HCT116 (cell line): Measurements from ENCODE around the gene FHIT. TPM values are rescaled to one million over a fixed set of nuclear protein-coding genes. Genes with fewer than 3 reads are reported as not detected.

Experiments
- ATAC-seq: fragments of 200-7000 bp; cut with Tn5 transposase; 2 replicates; pipeline ENCODE4 v1.9.1; 2020; ENCODE audit warnings: mild to moderate bottlenecking, moderate library complexity
- BruUV-seq: library from RNA; stranded (reverse); fragments of 400-500 nt; replicated peaks from 2 replicates; lab custom pipeline; 2021; lab: Mats Ljungman, UMichigan
- CTCF ChIA-PET: fragments of 300-600 bp; sonication (Branson Sonifier 250); formaldehyde crosslinking; loops from one replicate; lab custom pipeline; 2021; ENCODE audit warnings: antibody characterized with exemption; lab: Charles Lee
- POLR2A ChIA-PET: fragments of 300-600, 350-600 bp; sonication (Branson Sonifier 250); formaldehyde crosslinking; loops from one replicate; lab custom pipeline; 2021; ENCODE audit warnings: antibody characterized with exemption; lab: Charles Lee
- RAD21 ChIA-PET, 2 experiments: fragments of 300-600 bp; sonication (Branson Sonifier 250); formaldehyde crosslinking; loops; one replicate each; lab custom pipeline; 2023; ENCODE audit warnings: low total read pairs in 2 of 2; ENCODE audit not compliant: uncharacterized antibody in 2 of 2, unreplicated experiment in 2 of 2, low non-redundant PET in 1 of 2; lab: Charles Lee
- DNase-seq: peaks from one replicate; pipeline ENCODE4 v3.0.0-alpha.2; 2010; ENCODE audit warnings: low read depth, low spot score
- H2AFZ ChIP-seq: fragments of 200-600 bp; shearing (Covaris generic), sonication (generic); 2 replicates; pipeline ENCODE4 v1.6.1; 2017; ENCODE audit warnings: low read depth, mixed run types, mixed read lengths, antibody characterized with exemption, low read length; ENCODE audit not compliant: poor library complexity, severe bottlenecking
- H3K27ac ChIP-seq: 2 replicates; pipeline ENCODE4 v1.5.1; 2012; ENCODE audit warnings: low read depth, low read length
- H3K27me3 ChIP-seq: fragments of 200-600 bp; sonication (generic); 2 replicates; pipeline ENCODE4 v1.6.1; 2016; ENCODE audit warnings: mixed run types, low read length, mixed read lengths; ENCODE audit not compliant: insufficient read depth
- H3K36me3 ChIP-seq, 2 experiments: fragments of 200-500 bp in 1 of 2; fragments of 200-600 bp in 1 of 2; sonication (Bioruptor generic) in 1 of 2; sonication (generic) in 1 of 2; 2 replicates each; pipeline versions ENCODE4 v1.5.1 to v1.6.1; 2014 to 2016; ENCODE audit warnings: low read length in 2 of 2, inconsistent platforms in 1 of 2, mixed read lengths in 1 of 2, mixed run types in 1 of 2; ENCODE audit not compliant: insufficient read depth in 2 of 2, control insufficient read depth in 1 of 2
- H3K4me1 ChIP-seq, 2 experiments: fragments of 200-600 bp in 1 of 2; sonication (generic) in 1 of 2; 2 replicates each; pipeline versions ENCODE4 v1.5.1 to v1.6.1; 2012 to 2017; ENCODE audit warnings: low read length in 2 of 2, inconsistent platforms in 1 of 2, mild to moderate bottlenecking in 1 of 2, mixed read lengths in 1 of 2, mixed run types in 1 of 2, moderate library complexity in 1 of 2; ENCODE audit not compliant: insufficient read depth in 2 of 2, control insufficient read depth in 1 of 2
- H3K4me2 ChIP-seq: fragments of 200-600 bp; sonication (generic); 2 replicates; pipeline ENCODE4 v1.6.1; 2017; ENCODE audit warnings: mixed run types, low read length, mixed read lengths
- H3K4me3 ChIP-seq, 2 experiments: fragments of 200-600 bp in 1 of 2; sonication (generic) in 1 of 2; replicated peaks in 1 of 2; 2 replicates each; pipeline ENCODE4 v1.5.1; 2011 to 2016; ENCODE audit warnings: low read length in 2 of 2, control low read depth in 1 of 2, low read depth in 1 of 2, mild to moderate bottlenecking in 1 of 2, mixed read lengths in 1 of 2, mixed run types in 1 of 2
- H3K79me2 ChIP-seq: fragments of 200-600 bp; sonication (generic); 2 replicates; pipeline ENCODE4 v1.6.1; 2017; ENCODE audit warnings: mild to moderate bottlenecking, mixed run types, low read length, moderate library complexity, mixed read lengths; ENCODE audit not compliant: insufficient read depth
- H3K9ac ChIP-seq: fragments of 200-600 bp; sonication (generic); 2 replicates; pipeline ENCODE4 v1.6.1; 2016; ENCODE audit warnings: low read length, mixed read lengths
- H3K9me2 ChIP-seq: fragments of 200-600 bp; sonication (generic), shearing (Covaris generic); 2 replicates; pipeline ENCODE4 v1.6.1; 2017; ENCODE audit warnings: mixed run types, mild to moderate bottlenecking, moderate library complexity; ENCODE audit not compliant: insufficient read depth
- H3K9me3 ChIP-seq, 2 experiments: fragments of 200-500 bp in 1 of 2; fragments of 200-600 bp in 1 of 2; sonication (Bioruptor generic) in 1 of 2; sonication (generic) in 1 of 2; 2 replicates each; pipeline ENCODE4 v1.6.1; 2014 to 2017; ENCODE audit warnings: low read length in 2 of 2, mixed read lengths in 2 of 2, inconsistent platforms in 1 of 2, low read depth in 1 of 2, mild to moderate bottlenecking in 1 of 2, mixed run types in 1 of 2, moderate library complexity in 1 of 2; ENCODE audit not compliant: control insufficient read depth in 1 of 2, insufficient read depth in 1 of 2
- H4K20me1 ChIP-seq: fragments of 200-600 bp; sonication (generic), shearing (Covaris generic); 2 replicates; pipeline ENCODE4 v1.6.1; 2017; ENCODE audit warnings: mixed run types, mild to moderate bottlenecking, moderate library complexity; ENCODE audit not compliant: insufficient read depth
- CBX3 ChIP-seq: IDR thresholded peaks from 2 replicates; pipeline ENCODE4 v1.6.1; 2012; ENCODE audit warnings: low read depth
- POLR2A ChIP-seq: IDR thresholded peaks from 2 replicates; pipeline ENCODE4 v1.7.0; 2011; ENCODE audit warnings: borderline replicate concordance; ENCODE audit not compliant: insufficient read depth, insufficient read length; ENCODE audit errors: extremely low read depth
- POLR2AphosphoS5 ChIP-seq: IDR thresholded peaks from 2 replicates; pipeline ENCODE4 v1.6.1; 2011; ENCODE audit warnings: mild to moderate bottlenecking, low read depth, low read length, moderate library complexity
- RAD21 ChIP-seq: IDR thresholded peaks from 2 replicates; pipeline ENCODE4 v1.6.1; 2012; ENCODE audit warnings: low read depth, mild to moderate bottlenecking
- SRF ChIP-seq: IDR thresholded peaks from 2 replicates; pipeline ENCODE4 v1.6.1; 2012; ENCODE audit warnings: low read depth
- TCF7L2 ChIP-seq: IDR thresholded peaks from 2 replicates; pipeline ENCODE4 v1.7.0; 2011; ENCODE audit warnings: borderline replicate concordance, inconsistent platforms; ENCODE audit not compliant: insufficient read depth, insufficient read length; ENCODE audit errors: extremely low read depth
- YY1 ChIP-seq: IDR thresholded peaks from 2 replicates; pipeline ENCODE4 v1.6.1; 2011; ENCODE audit warnings: low read length, low read depth, moderate library complexity, mild to moderate bottlenecking; ENCODE audit not compliant: insufficient replicate concordance; ENCODE audit errors: extremely low read depth
- intact Hi-C: fragments of 100-400 bp; cut with micrococcal nuclease; formaldehyde crosslinking; loops from 2 replicates; pipeline ENCODE4 v1.10.0; 2022
- total RNA-seq: library from RNA; stranded (reverse); gene quantifications from one replicate; pipeline ENCODE4 v1.2.1, GENCODE V29; 2021; ENCODE audit not compliant: unreplicated experiment
- TF ChIP-seq, protein P1 (sequence below): IDR thresholded peaks from 2 replicates; pipeline ENCODE4 v1.6.1; 2012; ENCODE audit warnings: low read depth

Gene FHIT
- total RNA-seq, 1 experiment from 2014 or later: 20.1 TPM

DNA sequence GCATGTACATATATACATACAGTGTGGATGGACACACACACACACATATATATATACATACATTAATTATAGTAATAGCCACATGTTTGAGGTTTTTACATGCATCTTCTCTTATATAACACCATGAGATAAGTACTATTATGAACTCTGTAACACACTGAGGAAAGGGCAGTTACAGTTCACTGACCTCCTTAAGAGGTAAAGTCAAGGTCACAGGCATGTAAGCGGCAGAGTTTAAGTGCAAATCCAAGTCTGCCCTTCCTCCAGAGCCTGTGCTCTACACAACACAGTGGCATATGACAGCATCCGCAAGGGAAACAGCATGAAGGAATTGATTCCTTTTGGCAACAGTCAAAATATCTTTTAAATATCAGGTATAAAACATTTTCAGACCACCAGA lies 26.4 kb downstream of the FHIT start:
- no peak overlapping the region for H3K9ac ChIP-seq
- POLR2A ChIA-PET: no interaction called here
- no peaks in the 10 kb centered on the region for H3K36me3 ChIP-seq
- CTCF ChIA-PET: no interaction called here
- DNase-seq: no peak
- TF ChIP-seq YY1 (no peak), TCF7L2 (no peak), SRF (no peak), POLR2AphosphoS5 (no peak), CBX3 (no peak), RAD21 (no peak), POLR2A (no peak)
- TF ChIP-seq, protein P1, sequence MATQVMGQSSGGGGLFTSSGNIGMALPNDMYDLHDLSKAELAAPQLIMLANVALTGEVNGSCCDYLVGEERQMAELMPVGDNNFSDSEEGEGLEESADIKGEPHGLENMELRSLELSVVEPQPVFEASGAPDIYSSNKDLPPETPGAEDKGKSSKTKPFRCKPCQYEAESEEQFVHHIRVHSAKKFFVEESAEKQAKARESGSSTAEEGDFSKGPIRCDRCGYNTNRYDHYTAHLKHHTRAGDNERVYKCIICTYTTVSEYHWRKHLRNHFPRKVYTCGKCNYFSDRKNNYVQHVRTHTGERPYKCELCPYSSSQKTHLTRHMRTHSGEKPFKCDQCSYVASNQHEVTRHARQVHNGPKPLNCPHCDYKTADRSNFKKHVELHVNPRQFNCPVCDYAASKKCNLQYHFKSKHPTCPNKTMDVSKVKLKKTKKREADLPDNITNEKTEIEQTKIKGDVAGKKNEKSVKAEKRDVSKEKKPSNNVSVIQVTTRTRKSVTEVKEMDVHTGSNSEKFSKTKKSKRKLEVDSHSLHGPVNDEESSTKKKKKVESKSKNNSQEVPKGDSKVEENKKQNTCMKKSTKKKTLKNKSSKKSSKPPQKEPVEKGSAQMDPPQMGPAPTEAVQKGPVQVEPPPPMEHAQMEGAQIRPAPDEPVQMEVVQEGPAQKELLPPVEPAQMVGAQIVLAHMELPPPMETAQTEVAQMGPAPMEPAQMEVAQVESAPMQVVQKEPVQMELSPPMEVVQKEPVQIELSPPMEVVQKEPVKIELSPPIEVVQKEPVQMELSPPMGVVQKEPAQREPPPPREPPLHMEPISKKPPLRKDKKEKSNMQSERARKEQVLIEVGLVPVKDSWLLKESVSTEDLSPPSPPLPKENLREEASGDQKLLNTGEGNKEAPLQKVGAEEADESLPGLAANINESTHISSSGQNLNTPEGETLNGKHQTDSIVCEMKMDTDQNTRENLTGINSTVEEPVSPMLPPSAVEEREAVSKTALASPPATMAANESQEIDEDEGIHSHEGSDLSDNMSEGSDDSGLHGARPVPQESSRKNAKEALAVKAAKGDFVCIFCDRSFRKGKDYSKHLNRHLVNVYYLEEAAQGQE: no peak
- no TSS peak for BruUV-seq
- no peak overlapping the region for H3K27ac ChIP-seq
- no peaks in the 10 kb centered on the region for H3K79me2 ChIP-seq
- no peak overlapping the region for H3K4me2 ChIP-seq
- RAD21 ChIA-PET: no interaction called here
- intact Hi-C loops: no loop called here
- H3K4me3 ChIP-seq: no peak overlapping the region
- H3K9me2 ChIP-seq: no peaks in the 10 kb centered on the region
- H3K27me3 ChIP-seq: no peaks in the 10 kb centered on the region
- H2AFZ ChIP-seq: no peak overlapping the region
- H3K4me1 ChIP-seq: no peaks in the 10 kb centered on the region
- H4K20me1 ChIP-seq: no peaks in the 10 kb centered on the region; the same call in 1 of the 2 replicates
- H3K9me3 ChIP-seq: no peaks in the 10 kb centered on the region
- ATAC-seq: no peak
